Hepatocyte (in vitro differentiated cells): ENCODE measurements around the gene SEPTIN10. TPM values are rescaled to one million over a fixed set of nuclear protein-coding genes. Genes with fewer than 3 reads are reported as not detected.

Source experiments
- DNase-seq: peaks from one replicate; pipeline ENCODE4 v3.0.0-alpha.2; 2016; ENCODE audit warnings: low spot score
- H2AFZ ChIP-seq: fragments of 200-600 bp; sonication (generic); 2 replicates; pipeline ENCODE4 v1.6.0; 2016; ENCODE audit warnings: antibody characterized with exemption, mild to moderate bottlenecking
- H3K27ac ChIP-seq: fragments of 200-600 bp; sonication (generic); 2 replicates; pipeline ENCODE4 v1.5.1; 2016; ENCODE audit warnings: mild to moderate bottlenecking
- H3K27me3 ChIP-seq: fragments of 200-600 bp; sonication (generic); 2 replicates; pipeline ENCODE4 v1.6.1; 2016
- H3K36me3 ChIP-seq: fragments of 200-600 bp; sonication (generic); replicated peaks from 2 replicates; pipeline ENCODE4 v1.5.1; 2016; ENCODE audit warnings: low read depth; ENCODE audit not compliant: insufficient read depth
- H3K4me1 ChIP-seq: fragments of 200-600 bp; sonication (generic); 2 replicates; pipeline ENCODE4 v1.5.1; 2016; ENCODE audit warnings: mild to moderate bottlenecking, moderate library complexity; ENCODE audit not compliant: insufficient read depth
- H3K4me2 ChIP-seq: fragments of 200-600 bp; sonication (generic); 2 replicates; pipeline ENCODE4 v1.6.0; 2016
- H3K4me3 ChIP-seq: fragments of 200-600 bp; sonication (generic); 2 replicates; pipeline ENCODE4 v1.5.1; 2016; ENCODE audit warnings: mild to moderate bottlenecking
- H3K79me2 ChIP-seq: fragments of 200-600 bp; sonication (generic); 2 replicates; pipeline ENCODE4 v1.6.0; 2017; ENCODE audit warnings: mild to moderate bottlenecking
- H3K9me2 ChIP-seq: fragments of 200-600 bp; sonication (generic); replicated peaks from 2 replicates; pipeline ENCODE4 v1.6.0; 2017; ENCODE audit warnings: mild to moderate bottlenecking; ENCODE audit not compliant: insufficient read depth
- H3K9me3 ChIP-seq: fragments of 200-600 bp; sonication (generic); 2 replicates; pipeline ENCODE4 v1.5.1; 2016; ENCODE audit warnings: low read depth, mild to moderate bottlenecking
- H4K20me1 ChIP-seq: fragments of 200-600 bp; sonication (generic); 2 replicates; pipeline ENCODE4 v1.6.0; 2016; ENCODE audit warnings: mild to moderate bottlenecking; ENCODE audit not compliant: insufficient read depth, poor library complexity, severe bottlenecking
- EZH2 ChIP-seq: fragments of 200-600 bp; sonication (generic); IDR thresholded peaks from 2 replicates; pipeline ENCODE4 v1.6.1; 2016; ENCODE audit warnings: antibody characterized with exemption, mild to moderate bottlenecking, borderline replicate concordance
- EZH2phosphoT487 ChIP-seq: fragments of 200-600 bp; sonication (generic); IDR thresholded peaks from one replicate; pipeline ENCODE4 v1.6.1; 2018; ENCODE audit warnings: antibody characterized with exemption, mild to moderate bottlenecking, low read depth, moderate library complexity; ENCODE audit not compliant: unreplicated experiment, severe bottlenecking
- WGBS: methylation state at CpG from one replicate; pipeline ENCODE4 v1.1.6; 2016; ENCODE audit warnings: low lambda C conversion rate; ENCODE audit errors: missing lambda C conversion rate; 5-methylcytosine and 5-hydroxymethylcytosine counted together
- polyA plus RNA-seq: library from polyadenylated mRNA; unstranded; fragments of >200 nt; fragmentation: Nextera tagmentation; extraction: Ambion mirVana; gene quantifications from 2 replicates; pipeline ENCODE4 v1.2.1, GENCODE V29; 2016
- total RNA-seq: library from RNA; depleted of rRNA; stranded (reverse); fragments of >200 nt; gene quantifications from 2 replicates; pipeline ENCODE4 v1.2.3, GENCODE V29; 2014
- TF ChIP-seq, protein P1 (sequence below): fragments of 200-600 bp; sonication (generic); IDR thresholded peaks from 2 replicates; pipeline ENCODE4 v1.5.1; 2016; ENCODE audit warnings: antibody characterized with exemption, mild to moderate bottlenecking; ENCODE audit not compliant: poor library complexity

Gene SEPTIN10
- 49.3 and 58.7 TPM in 2 replicates for total RNA-seq
- 35.7 and 38.7 TPM in 2 replicates for polyA plus RNA-seq

DNA sequence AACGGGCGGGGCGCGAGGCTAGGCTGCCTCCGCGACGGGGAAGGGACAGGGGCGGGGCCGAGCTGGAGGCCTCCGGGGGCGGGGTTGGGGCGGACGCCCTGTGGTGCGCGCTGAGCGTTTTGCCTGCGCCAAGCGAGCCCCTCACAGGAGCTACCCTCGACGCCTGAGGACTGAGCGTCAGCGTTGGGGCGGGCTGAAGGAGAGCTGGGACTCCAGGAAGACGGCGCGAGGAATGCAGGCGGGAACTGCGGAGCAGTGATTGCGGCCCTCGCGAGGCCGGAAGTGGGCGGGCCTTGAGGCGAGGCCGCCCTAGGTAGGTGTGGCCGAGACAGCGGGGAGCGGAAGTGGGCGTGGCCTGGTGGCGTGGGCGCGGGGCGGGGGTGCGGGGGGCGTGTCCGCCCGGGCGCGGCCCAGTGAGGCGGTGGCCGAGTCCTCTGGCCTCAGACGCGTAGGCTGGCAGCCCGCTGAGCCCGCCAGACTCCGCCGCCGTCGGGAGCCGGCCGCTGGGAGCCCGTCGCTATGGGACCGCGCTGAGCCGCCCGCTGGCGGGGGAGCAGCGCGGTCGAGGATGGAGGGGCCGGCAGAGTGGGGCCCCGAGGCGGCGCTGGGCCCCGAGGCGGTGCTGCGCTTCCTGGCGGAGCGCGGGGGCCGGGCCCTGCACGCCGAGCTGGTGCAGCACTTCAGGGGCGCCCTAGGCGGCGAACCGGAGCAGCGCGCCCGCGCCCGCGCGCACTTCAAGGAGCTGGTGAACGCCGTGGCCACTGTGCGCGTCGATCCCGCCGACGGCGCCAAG, at the start of gene SEPTIN10, which contains the start of gene SOWAHC:
SEPTIN10 (minus strand) TSS at position 45 of the 793 bp plus-strand sequence. CDS start 139 bp downstream, outside the sequence.
SOWAHC (plus strand) TSS at position 443 of the 793 bp plus-strand sequence; CDS start at position 569, 126 bp downstream.
- H3K27ac ChIP-seq = peak within 1 kb of the TSS; percentile 98
- WGBS = 1% methylated on average over 70 of the region's 104 CpGs
- H3K4me2 ChIP-seq = peak within 1 kb of the TSS; percentile 85
- no peaks in the 10 kb centered on the region for H3K27me3 ChIP-seq
- DNase-seq = peak; percentile 99
- H3K36me3 ChIP-seq = no peaks in the 10 kb centered on the region
- peak within 1 kb of the TSS; percentile 32 for H3K4me3 ChIP-seq
- H3K9me2 ChIP-seq = no peaks in the 10 kb centered on the region
- peaks cover 7% of the 10 kb centered on the region for H4K20me1 ChIP-seq
- H3K9me3 ChIP-seq = no peaks in the 10 kb centered on the region
- H2AFZ ChIP-seq = peak within 1 kb of the TSS; percentile 40
- TF ChIP-seq EZH2 = no peak
- TF ChIP-seq EZH2phosphoT487 = no peak
- TF ChIP-seq, protein P1, sequence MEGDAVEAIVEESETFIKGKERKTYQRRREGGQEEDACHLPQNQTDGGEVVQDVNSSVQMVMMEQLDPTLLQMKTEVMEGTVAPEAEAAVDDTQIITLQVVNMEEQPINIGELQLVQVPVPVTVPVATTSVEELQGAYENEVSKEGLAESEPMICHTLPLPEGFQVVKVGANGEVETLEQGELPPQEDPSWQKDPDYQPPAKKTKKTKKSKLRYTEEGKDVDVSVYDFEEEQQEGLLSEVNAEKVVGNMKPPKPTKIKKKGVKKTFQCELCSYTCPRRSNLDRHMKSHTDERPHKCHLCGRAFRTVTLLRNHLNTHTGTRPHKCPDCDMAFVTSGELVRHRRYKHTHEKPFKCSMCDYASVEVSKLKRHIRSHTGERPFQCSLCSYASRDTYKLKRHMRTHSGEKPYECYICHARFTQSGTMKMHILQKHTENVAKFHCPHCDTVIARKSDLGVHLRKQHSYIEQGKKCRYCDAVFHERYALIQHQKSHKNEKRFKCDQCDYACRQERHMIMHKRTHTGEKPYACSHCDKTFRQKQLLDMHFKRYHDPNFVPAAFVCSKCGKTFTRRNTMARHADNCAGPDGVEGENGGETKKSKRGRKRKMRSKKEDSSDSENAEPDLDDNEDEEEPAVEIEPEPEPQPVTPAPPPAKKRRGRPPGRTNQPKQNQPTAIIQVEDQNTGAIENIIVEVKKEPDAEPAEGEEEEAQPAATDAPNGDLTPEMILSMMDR = no peak
- H3K4me1 ChIP-seq = peaks cover 9% of the 10 kb centered on the region
- peaks cover 76% of the 10 kb centered on the region for H3K79me2 ChIP-seq

DNA sequence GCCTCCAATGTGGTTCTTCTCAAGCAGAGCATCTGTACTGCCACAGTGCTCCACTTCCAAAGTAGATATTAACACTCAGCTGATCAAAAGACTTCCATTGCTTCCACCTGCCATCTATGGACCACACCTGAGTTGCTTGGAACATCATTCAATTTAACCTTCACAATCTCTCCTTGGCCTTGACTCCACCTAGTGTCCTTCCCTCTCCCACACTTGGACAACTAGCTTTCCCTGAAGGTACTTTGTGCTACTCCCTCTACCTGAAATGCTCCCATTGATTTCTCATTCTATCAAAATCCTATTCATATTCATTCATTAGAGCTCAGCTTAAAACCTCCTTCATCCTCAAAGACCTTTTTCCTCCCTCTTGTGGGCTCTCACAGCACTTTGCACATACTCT, 49.1 kb upstream of the SEPTIN10 start:
- Histone ChIP-seq H3K4me1 (no peaks in the 10 kb centered on the region), H2AFZ (no peak overlapping the region), H3K27me3 (no peaks in the 10 kb centered on the region), H3K4me2 (no peak overlapping the region), H3K4me3 (no peak overlapping the region), H3K27ac (no peak overlapping the region), H3K36me3 (no peaks in the 10 kb centered on the region), H3K79me2 (no peaks in the 10 kb centered on the region), H4K20me1 (no peaks in the 10 kb centered on the region), H3K9me2 (no peaks in the 10 kb centered on the region), H3K9me3 (no peaks in the 10 kb centered on the region)
- TF ChIP-seq, protein P1 = peak; percentile 17
- TF ChIP-seq EZH2 = no peak
- no peak for TF ChIP-seq EZH2phosphoT487
- DNase-seq = no peak

DNA sequence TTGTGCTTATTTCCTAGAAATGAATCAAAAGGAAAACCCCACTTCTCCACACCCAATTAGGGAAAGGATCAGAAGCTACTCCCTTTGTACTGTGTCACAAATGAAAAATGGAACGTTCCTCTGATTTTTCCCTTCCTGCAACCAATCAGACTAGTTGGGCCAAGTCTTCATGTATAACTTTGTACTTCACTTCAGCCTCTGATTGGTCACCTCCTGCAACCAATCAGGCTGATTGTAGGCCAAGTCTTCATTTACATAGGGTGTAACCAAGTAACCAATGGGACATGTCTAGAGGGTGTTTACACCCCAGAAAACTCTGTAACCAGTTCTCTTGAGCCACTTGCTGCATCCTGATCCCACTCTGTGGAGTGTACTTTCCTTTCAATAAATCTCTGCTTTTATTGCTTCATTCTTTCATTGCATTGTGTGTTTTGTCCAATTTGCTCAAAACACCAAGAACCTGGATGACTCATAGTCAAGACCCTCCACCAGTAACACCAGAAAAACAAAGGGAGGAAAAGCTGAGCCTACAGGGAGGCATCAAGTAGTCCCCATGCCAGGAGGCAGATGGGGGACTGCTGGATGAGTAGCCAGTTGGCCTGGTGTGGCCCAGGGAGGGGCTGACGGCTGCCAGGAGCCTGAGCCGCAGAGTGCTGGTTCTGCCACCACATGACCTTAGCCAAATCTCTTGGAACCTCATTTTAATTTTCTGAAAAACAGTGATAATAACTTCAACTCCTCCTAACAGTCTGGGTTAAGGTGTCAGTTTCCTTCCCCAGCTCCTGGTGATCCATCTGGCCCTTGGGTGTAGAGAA, 46.5 kb upstream of the SEPTIN10 start:
- Histone ChIP-seq H3K9me3 (no peaks in the 10 kb centered on the region), H3K4me3 (no peak overlapping the region), H3K4me1 (no peaks in the 10 kb centered on the region), H3K36me3 (no peaks in the 10 kb centered on the region), H2AFZ (no peak overlapping the region), H3K27ac (no peak overlapping the region), H4K20me1 (no peaks in the 10 kb centered on the region), H3K9me2 (no peaks in the 10 kb centered on the region), H3K27me3 (no peaks in the 10 kb centered on the region), H3K4me2 (no peak overlapping the region), H3K79me2 (no peaks in the 10 kb centered on the region)
- WGBS = 89% methylated on average over 3 of the region's 3 CpGs
- no peak for DNase-seq
- TF ChIP-seq EZH2 (no peak), EZH2phosphoT487 (no peak)
- TF ChIP-seq, protein P1 = no peak
